HepG2 (cell line): ENCODE data around the gene TNIP1. TPM values are rescaled to one million over a fixed set of nuclear protein-coding genes. Genes with fewer than 3 reads are reported as not detected.

Experiments
- AKNA ChIP-seq: sonication (generic); formaldehyde crosslinking; IDR thresholded peaks from 2 replicates; pipeline ENCODE4 v1.4.0; 2020; ENCODE audit warnings: missing genetic modification reagents, borderline replicate concordance
- ATM ChIP-seq: fragments of 450-650 bp; IDR thresholded peaks from 2 replicates; pipeline ENCODE4 v1.7.1; 2017; ENCODE audit warnings: mild to moderate bottlenecking, borderline replicate concordance
- CBFB ChIP-seq: sonication (generic); formaldehyde crosslinking; IDR thresholded peaks from 2 replicates; pipeline ENCODE4 v1.4.0; 2020; ENCODE audit warnings: missing genetic modification reagents
- CREBL2 ChIP-seq: sonication (generic); formaldehyde crosslinking; IDR thresholded peaks from 2 replicates; pipeline ENCODE4 v1.8.1; 2023; ENCODE audit warnings: missing genetic modification reagents, mild to moderate bottlenecking, borderline replicate concordance
- DMTF1 ChIP-seq: sonication (generic); formaldehyde crosslinking; IDR thresholded peaks from 2 replicates; pipeline ENCODE4 v1.4.0; 2020; ENCODE audit warnings: mild to moderate bottlenecking, missing genetic modification reagents
- ELK4 ChIP-seq: sonication (generic); formaldehyde crosslinking; IDR thresholded peaks from 2 replicates; pipeline ENCODE4 v1.9.0; 2021; ENCODE audit warnings: missing genetic modification reagents, borderline replicate concordance
- FOSL1 ChIP-seq: sonication (generic); formaldehyde crosslinking; IDR thresholded peaks from 2 replicates; pipeline ENCODE4 v1.9.0; 2021; ENCODE audit warnings: missing genetic modification reagents, borderline replicate concordance
- MED13 ChIP-seq: sonication (generic); formaldehyde crosslinking; IDR thresholded peaks from 2 replicates; pipeline ENCODE4 v1.5.0; 2020; ENCODE audit warnings: missing genetic modification reagents
- ZBTB1 ChIP-seq: sonication (generic); formaldehyde crosslinking; IDR thresholded peaks from 2 replicates; pipeline ENCODE4 v1.4.0; 2020; ENCODE audit warnings: missing genetic modification reagents, borderline replicate concordance
- ZBTB14 ChIP-seq: sonication (generic); formaldehyde crosslinking; IDR thresholded peaks from 2 replicates; pipeline ENCODE4 v1.4.0; 2020; ENCODE audit warnings: missing genetic modification reagents
- ZBTB34 ChIP-seq: sonication (generic); formaldehyde crosslinking; IDR thresholded peaks from 2 replicates; pipeline ENCODE4 v1.8.0; 2022; ENCODE audit warnings: mild to moderate bottlenecking, missing genetic modification reagents
- ZBTB38 ChIP-seq: sonication (generic); formaldehyde crosslinking; IDR thresholded peaks from 2 replicates; pipeline ENCODE4 v1.5.1; 2020; ENCODE audit warnings: mild to moderate bottlenecking, missing genetic modification reagents
- ZGPAT ChIP-seq: IDR thresholded peaks from 2 replicates; pipeline ENCODE4 v1.6.1; 2016; ENCODE audit warnings: mild to moderate bottlenecking
- ZNF230 ChIP-seq: sonication (generic); formaldehyde crosslinking; IDR thresholded peaks from 2 replicates; pipeline ENCODE4 v1.4.0; 2020; ENCODE audit warnings: mild to moderate bottlenecking, missing genetic modification reagents
- ZNF383 ChIP-seq: sonication (generic); formaldehyde crosslinking; IDR thresholded peaks from 2 replicates; pipeline ENCODE4 v1.4.0; 2020; ENCODE audit warnings: missing genetic modification reagents, mild to moderate bottlenecking, borderline replicate concordance
- polyA plus RNA-seq, 8 experiments: library from polyadenylated mRNA; depleted of rRNA in 3 of 8; stranded (reverse) in 7 of 8; unstranded in 1 of 8; fragments of >200 nt; fragmentation: Illumina TruSeq in 4 of 8; extraction: Trizol in 4 of 8; gene quantifications; 2 replicates each; pipeline versions ENCODE4 v1.2.1 to v1.2.3, GENCODE V29; 2011 to 2016; ENCODE audit warnings: low read depth in 4 of 8, missing spikeins in 1 of 8, mixed read lengths in 1 of 8; ENCODE audit not compliant: insufficient read depth in 1 of 8
- total RNA-seq, 5 experiments: library from RNA; depleted of rRNA; stranded (reverse); fragments of >200 nt; fragmentation: Illumina TruSeq; extraction: Trizol; gene quantifications; 2 replicates each; pipeline ENCODE4 v1.2.3, GENCODE V29; 2016; ENCODE audit warnings: low read depth in 1 of 5

The TNIP1 gene
- total and polyA plus RNA-seq, 2 of the 13 experiments (the other 11 are each of a cell fraction or from before 2014, with no cell fraction given) = 26.2 to 45.9 TPM

GRCh38 chr5:151020304-151021110 is 60.3 kb downstream of the TNIP1 start, which contains the start of gene GPX3 (continued):
- TF ChIP-seq ZBTB34 (CRISPR knock-in tag) (no peak), MED13 (CRISPR knock-in tag) (no peak), AKNA (CRISPR knock-in tag) (no peak), ELK4 (no peak), ZNF230 (CRISPR knock-in tag) (no peak), CREBL2 (CRISPR knock-in tag) (no peak), ZBTB14 (CRISPR knock-in tag) (no peak), ZBTB38 (peak; percentile 68; the same call in 1 of the 2 replicates), DMTF1 (no peak), ZBTB1 (CRISPR knock-in tag) (no peak), ZGPAT (CRISPR knock-in tag) (no peak; the same call in none of the 2 replicates), ATM (no peak), ZNF383 (CRISPR knock-in tag) (no peak), CBFB (CRISPR knock-in tag) (peak; percentile 22; the same call in 1 of the 2 replicates), FOSL1 (no peak)
